T-helper 9 cell (primary cell): ENCODE measurements around the gene NFATC3.
A peak's percentile ranks its signal among the peaks of the same experiment; 100 is the strongest.

ENCODE experiments used
- DNase-seq: peaks from one replicate; pipeline ENCODE4 v3.0.0-alpha.2; 2020

NFATC3 gene

GRCh38 chr16:68190736-68191510 is 105.8 kb downstream of the NFATC3 start:
- DNase-seq: no peak

DNA sequence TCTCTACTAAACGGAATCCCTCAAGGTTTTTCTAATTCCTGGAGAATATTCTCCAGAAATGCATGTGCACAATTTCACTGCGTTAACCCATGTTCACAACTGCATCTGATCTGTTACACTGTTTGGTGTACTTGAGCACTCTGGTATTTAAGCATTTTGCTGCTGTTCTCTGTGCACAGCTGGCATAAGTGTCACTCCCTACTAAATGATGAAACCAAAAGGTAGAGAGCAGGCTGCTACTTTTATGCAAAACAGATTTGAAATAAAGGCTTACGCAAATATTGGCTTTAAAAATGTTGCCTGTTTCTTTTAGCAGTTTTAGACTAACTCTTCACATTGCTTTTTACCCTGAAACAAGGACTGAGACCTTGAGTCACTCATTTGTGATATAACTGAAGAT is 109.1 kb downstream of the NFATC3 start:
- DNase-seq: no peak

- DNase-seq: no peak
Measured at GRCh38 chr16:68197250-68197649, 112.1 kb downstream of the NFATC3 start.

DNA sequence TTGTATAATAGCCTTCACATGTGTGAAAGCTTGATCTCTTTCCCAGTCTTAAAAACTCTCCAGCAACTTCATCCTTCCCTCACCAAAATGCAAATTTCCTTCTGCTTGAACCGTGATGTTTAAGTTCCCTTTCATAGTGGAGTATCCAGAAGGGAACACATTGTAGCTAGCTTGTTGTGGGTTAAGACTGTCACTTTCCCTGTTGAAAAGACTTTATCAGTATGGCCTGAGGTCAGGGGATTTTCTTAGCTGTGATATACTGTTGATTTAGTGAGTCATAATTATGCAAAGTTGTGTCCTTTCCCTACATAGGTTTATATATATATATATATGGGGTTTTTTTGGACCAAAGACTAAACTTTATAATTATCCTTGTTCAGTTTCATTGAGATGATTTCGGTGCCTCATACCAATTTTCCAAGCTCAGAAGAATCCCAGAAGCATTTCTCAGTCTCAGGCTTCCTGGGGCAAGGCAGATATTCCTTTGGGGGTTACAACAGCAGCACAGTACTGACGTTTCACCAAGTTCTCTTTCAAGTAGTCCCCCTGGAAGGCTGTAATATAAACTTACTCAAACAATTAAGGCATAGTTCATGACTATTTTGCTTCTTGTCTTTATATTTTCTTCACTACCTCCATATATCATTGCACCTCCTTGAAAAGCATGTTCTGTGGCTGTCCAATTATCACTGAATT is 115.1 kb downstream of the NFATC3 start:
- DNase-seq: no peak

DNA sequence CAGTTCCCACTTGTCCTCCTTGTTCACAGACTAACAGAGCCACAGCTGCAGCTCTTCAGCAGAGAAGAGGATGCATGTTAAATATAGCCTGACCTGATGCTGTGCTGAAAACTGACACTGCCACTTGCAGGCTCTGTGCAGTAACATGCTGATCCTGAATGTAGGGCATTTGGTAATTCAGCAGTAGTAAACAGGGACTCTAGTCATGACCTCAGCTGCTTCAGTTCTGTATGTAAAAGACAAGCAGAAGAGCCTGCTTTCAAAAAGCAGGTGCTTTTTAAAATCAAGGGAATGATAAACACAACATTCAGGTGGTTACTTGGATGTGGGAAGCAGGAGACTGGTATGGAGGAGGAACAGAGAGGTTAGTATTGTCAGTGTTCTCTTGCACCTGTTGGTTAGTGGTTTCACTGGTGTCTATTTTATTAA is 116.9 kb downstream of the NFATC3 start:
- DNase-seq: no peak

DNA sequence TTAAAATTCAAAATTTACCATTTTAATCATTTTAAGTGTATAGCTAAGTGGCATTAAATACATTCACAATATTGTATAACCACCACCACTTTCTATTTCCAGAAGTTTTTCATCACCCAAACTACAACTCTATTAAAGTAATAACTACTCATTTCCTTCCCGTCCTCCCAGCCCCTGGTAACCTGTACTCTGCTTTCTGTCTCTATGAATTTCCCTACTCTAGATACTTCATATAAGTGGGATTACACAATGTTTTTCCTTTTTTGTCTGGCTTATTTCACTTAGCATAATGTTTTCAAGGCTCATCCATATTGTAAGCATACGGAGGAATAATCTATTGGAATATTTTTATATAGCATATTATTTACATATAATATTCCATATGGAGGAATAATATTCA is 121.1 kb downstream of the NFATC3 start:
- DNase-seq: no peak

- DNase-seq: no peak
Measured at GRCh38 chr16:68214726-68215125, 129.6 kb downstream of the NFATC3 start.

GRCh38 chr16:68215302-68215701 is 130.1 kb downstream of the NFATC3 start:
- DNase-seq: no peak

GRCh38 chr16:68216240-68216639 is 131.1 kb downstream of the NFATC3 start:
- no peak for DNase-seq

GRCh38 chr16:68217506-68217905 is 132.3 kb downstream of the NFATC3 start:
- DNase-seq: no peak

GRCh38 chr16:68219725-68220351 is 134.7 kb downstream of the NFATC3 start:
- no peak for DNase-seq

DNA sequence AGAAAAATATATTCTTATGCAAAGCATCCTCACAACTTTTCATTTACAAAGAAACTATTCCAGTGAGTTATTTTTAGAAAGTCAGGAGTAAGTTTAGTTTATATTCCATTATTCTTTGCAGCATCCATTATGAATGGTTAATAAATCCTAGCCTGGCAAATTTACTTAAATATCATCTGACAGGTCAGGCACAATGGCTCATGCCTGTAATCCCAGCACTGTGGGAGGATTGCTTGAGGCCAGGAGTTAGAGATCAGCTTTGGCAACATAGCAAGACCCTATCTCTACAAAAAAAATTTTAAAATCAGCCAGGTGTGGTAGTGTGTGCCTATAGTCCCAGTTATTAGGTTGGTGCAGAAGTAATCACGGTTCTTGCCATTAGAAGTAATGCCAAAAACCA is 137.9 kb downstream of the NFATC3 start:
- DNase-seq: no peak

DNA sequence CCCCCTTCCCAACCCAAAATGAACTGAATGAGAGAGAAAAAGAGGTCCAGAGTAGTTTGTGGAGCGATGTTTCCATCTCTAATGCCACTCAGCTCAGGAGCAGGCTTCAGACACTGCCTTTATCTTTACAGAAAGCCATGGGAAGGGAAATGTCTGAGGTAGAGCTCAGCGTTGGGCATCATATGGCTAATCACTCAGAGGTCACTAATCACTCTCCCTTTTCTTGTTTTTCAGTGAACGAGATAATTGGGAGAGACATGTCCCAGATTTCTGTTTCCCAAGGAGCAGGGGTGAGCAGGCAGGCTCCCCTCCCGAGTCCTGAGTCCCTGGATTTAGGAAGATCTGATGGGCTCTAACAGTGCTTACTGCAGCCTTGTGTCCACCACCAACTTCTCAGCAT is 140.9 kb downstream of the NFATC3 start:
- no peak for DNase-seq

- DNase-seq: no peak
Measured at GRCh38 chr16:68227183-68227793, 142.1 kb downstream of the NFATC3 start.

GRCh38 chr16:68227850-68228553 is 142.8 kb downstream of the NFATC3 start:
- DNase-seq: no peak

DNA sequence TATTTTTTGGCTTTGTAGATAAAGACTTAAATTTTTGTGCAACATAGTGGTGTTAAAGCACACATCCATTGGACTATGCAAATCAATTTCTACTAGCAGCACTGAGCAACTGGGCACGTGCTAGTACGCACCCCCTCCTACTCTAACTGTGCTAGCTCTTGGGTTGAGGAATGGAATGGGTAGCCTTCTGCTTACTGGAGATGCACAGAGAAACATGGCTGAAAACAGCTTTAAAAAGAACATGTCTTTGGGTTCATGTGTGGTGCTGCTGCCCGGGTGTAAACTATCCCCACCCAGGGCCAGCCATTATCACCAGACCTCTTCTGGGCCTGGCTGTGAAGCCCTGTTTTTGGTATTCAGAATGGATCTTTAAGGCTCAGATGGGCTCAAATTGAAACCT is 143.5 kb downstream of the NFATC3 start:
- DNase-seq: no peak

- peak; percentile 22 for DNase-seq
Measured at GRCh38 chr16:68229431-68230175, 144.4 kb downstream of the NFATC3 start.

DNA sequence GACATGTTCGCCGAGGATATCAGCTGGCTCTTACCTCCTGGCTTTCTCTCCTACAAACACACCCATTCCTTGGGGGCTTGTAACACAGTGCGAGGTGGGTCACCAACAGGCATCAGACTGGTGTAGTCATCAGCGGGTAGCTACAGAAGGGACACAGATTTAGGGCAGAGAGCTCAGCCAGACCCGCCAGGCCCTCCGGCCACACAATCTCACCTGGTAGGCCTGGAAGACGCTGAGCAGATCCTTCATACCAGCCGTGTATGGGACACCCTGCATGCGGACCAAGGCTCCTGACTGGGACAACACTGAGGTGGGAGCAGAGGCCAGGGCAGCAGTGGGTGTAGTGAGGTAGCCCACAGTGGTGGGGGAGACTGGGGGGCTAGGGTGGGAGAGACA is 145.0 kb downstream of the NFATC3 start:
- no peak for DNase-seq

GRCh38 chr16:68230956-68231355 is 145.8 kb downstream of the NFATC3 start:
- DNase-seq: no peak

DNA sequence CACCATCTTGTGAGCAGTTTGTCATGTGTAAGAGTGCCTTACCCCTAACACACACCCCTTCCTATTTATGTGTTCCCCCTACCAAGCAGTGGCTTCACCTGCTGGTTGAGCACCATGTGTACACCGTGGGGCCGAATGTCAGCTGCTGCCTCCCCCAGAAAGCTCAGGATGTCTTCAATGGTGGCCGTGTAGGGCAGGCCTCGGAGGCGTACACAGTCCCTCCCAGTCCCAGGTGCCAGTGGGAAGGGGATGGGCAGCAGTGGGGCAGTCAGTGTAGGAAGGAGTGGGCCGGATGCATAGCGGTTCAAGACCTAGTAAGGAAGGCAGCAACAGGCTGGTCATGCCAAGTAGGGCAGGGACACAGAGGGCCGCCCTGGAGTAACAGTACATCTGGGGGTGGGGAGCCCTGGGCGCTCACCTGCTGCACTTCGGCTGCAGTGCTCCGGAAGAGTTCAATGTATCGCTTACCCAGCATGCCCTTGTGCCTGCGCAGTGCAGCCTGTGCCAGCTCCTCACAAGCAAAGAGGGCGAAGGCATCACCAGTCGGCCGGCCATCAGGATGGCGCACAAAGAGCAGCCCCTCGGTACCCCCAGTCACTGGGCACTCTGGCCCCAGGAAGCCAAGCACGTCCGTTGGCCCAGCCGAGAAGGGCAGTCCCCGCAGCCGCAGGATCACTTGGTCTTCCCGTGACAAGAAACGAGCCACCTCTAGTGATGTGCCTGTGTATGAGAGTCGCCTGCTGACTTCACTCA is 146.4 kb downstream of the NFATC3 start:
- no peak for DNase-seq

- DNase-seq: no peak
Measured at GRCh38 chr16:68232335-68232734, 147.2 kb downstream of the NFATC3 start.
